Measurements from ENCODE around the gene SPP2.

The SPP2 gene

GRCh38 chr2:234071664-234072063, 21.2 kb downstream of the SPP2 start:
- no peak for DNase-seq (ENCODE audit: low spot score)
- ChIA-PET POLR2A (ENCODE audit: low non-redundant PET) (no interaction called here), CTCF (interaction anchor here (1.0 kb wide), 1 partner anchor 623 kb away, joined by 3 read pairs; no protein-coding TSS in a partner anchor)
- no peak overlapping the region for H3K27ac ChIP-seq
- no peak for TF ChIP-seq CTCF (conservative IDR thresholded peaks at IDR 0.05; ENCODE audit: low read depth)

GRCh38 chr2:234072454-234072853, 22.0 kb downstream of the SPP2 start:
- ChIA-PET CTCF (no interaction called here), POLR2A (ENCODE audit: low non-redundant PET) (no interaction called here)
- no peak overlapping the region for H3K27ac ChIP-seq
- no peak for DNase-seq (ENCODE audit: low spot score)
- TF ChIP-seq CTCF (conservative IDR thresholded peaks at IDR 0.05; ENCODE audit: low read depth) = no peak

- TF ChIP-seq CTCF (conservative IDR thresholded peaks at IDR 0.05; ENCODE audit: low read depth) = no peak
- H3K27ac ChIP-seq = no peak overlapping the region
- ChIA-PET POLR2A (ENCODE audit: low non-redundant PET) (no interaction called here), CTCF (interaction anchor here (0.6 to 0.9 kb wide), 2 partner anchors 8 to 76 kb away, joined by 3 read pairs; no protein-coding TSS in a partner anchor)
- no peak for DNase-seq (ENCODE audit: low spot score)
Measured at GRCh38 chr2:234074751-234075517, 24.4 kb downstream of the SPP2 start.

GRCh38 chr2:234075518-234075915, 25.0 kb downstream of the SPP2 start:
- ChIA-PET CTCF (interaction anchor here (0.6 kb wide), 1 partner anchor 9 kb away, joined by 3 read pairs; no protein-coding TSS in a partner anchor), POLR2A (ENCODE audit: low non-redundant PET) (no interaction called here)
- no peak overlapping the region for H3K27ac ChIP-seq
- no peak for DNase-seq (ENCODE audit: low spot score)
- TF ChIP-seq CTCF (conservative IDR thresholded peaks at IDR 0.05; ENCODE audit: low read depth) = no peak

- ChIA-PET POLR2A (ENCODE audit: low non-redundant PET) (no interaction called here), CTCF (interaction anchor here (0.5 to 0.9 kb wide), 2 partner anchors 15 to 349 kb away, joined by 3 read pairs; no protein-coding TSS in a partner anchor)
- DNase-seq (ENCODE audit: low spot score) = no peak
- H3K27ac ChIP-seq = no peak overlapping the region
- no peak for TF ChIP-seq CTCF (conservative IDR thresholded peaks at IDR 0.05; ENCODE audit: low read depth)
Measured at GRCh38 chr2:234075947-234076346, 25.4 kb downstream of the SPP2 start.

GRCh38 chr2:234076451-234076850, 25.9 kb downstream of the SPP2 start:
- CTCF ChIA-PET = interaction anchor here (0.5 to 0.9 kb wide), 2 partner anchors 14 to 349 kb away, joined by 3 read pairs; no protein-coding TSS in a partner anchor

More at GRCh38 chr2:234076451-234076850, 25.9 kb downstream of the SPP2 start:
- POLR2A ChIA-PET (ENCODE audit: low non-redundant PET) = no interaction called here
- H3K27ac ChIP-seq = no peak overlapping the region
- no peak for TF ChIP-seq CTCF (conservative IDR thresholded peaks at IDR 0.05; ENCODE audit: low read depth)
- DNase-seq (ENCODE audit: low spot score) = no peak
